ENCODE measurements around the gene HEPHL1.

GRCh38 chr11:94089341-94089740, 68.2 kb downstream of the HEPHL1 start:
- no peak for TF ChIP-seq EZH2phosphoT487 (IDR thresholded peaks at IDR 0.05; ENCODE audit: low read depth)
- no peak for TF ChIP-seq CTCF (IDR thresholded peaks at IDR 0.05; ENCODE audit: low read depth, low read length)
